Right lobe of liver (tissue), 6 donors: ENCODE results near the gene MTHFD1L. TPM values are rescaled to one million over a fixed set of nuclear protein-coding genes. Genes with fewer than 3 reads are reported as not detected.

Source experiments
- ATAC-seq, 4 donors: fragments of 200-7000 bp; cut with Tn5 transposase; one replicate each; pipeline ENCODE4 v1.9.1; 2020; ENCODE audit warnings: mild to moderate bottlenecking in 4 of 4, moderate library complexity in 4 of 4
- DNase-seq, 3 donors: peaks; one replicate each; pipeline ENCODE4 v3.0.0-alpha.2; 2020
- H3K27ac ChIP-seq, 3 donors: fragments of 200-600 bp; one replicate each; pipeline ENCODE4 v1.8.0; 2022
- H3K27me3 ChIP-seq, 2 donors: fragments of 200-600 bp; one replicate each; pipeline ENCODE4 v1.8.0; 2022
- H3K36me3 ChIP-seq, 4 donors: fragments of 200-600 bp; sonication (generic) in 1 of 4; one replicate each; pipeline versions ENCODE4 v1.5.1 to v1.8.0; 2017 to 2022; ENCODE audit warnings: control low read depth in 1 of 4
- H3K4me1 ChIP-seq, 4 donors: fragments of 200-600 bp; sonication (generic) in 1 of 4; one replicate each; pipeline versions ENCODE4 v1.5.1 to v1.8.0; 2017 to 2022; ENCODE audit warnings: control low read depth in 1 of 4
- H3K4me3 ChIP-seq, 3 donors: fragments of 200-600 bp; one replicate each; pipeline ENCODE4 v1.8.0; 2022
- H3K9me3 ChIP-seq, 4 donors: fragments of 200-600 bp; sonication (generic) in 1 of 4; one replicate each; pipeline versions ENCODE4 v1.5.1 to v1.8.0; 2017 to 2022; ENCODE audit warnings: control low read depth in 1 of 4
- CTCF ChIP-seq, 4 donors: fragments of 200-600 bp in 3 of 4; fragments of 450-650 bp in 1 of 4; IDR thresholded peaks; one replicate each; pipeline versions ENCODE4 v1.5.1 to v1.8.0; 2016 to 2022; ENCODE audit warnings: antibody characterized with exemption in 4 of 4, mild to moderate bottlenecking in 2 of 4
- POLR2A ChIP-seq: fragments of 450-650 bp; IDR thresholded peaks from one replicate; pipeline ENCODE4 v1.6.1; 2017; ENCODE audit warnings: antibody characterized with exemption, mild to moderate bottlenecking
- whole genome bisulfite sequencing: methylation state at CpG from one replicate; pipeline ENCODE4 v1.1.6; 2018; ENCODE audit warnings: low coverage, low lambda C conversion rate; ENCODE audit not compliant: insufficient coverage; ENCODE audit errors: missing lambda C conversion rate; 5-methylcytosine and 5-hydroxymethylcytosine counted together
- intact Hi-C, 2 donors: fragments of 100-400 bp; cut with DNase I; formaldehyde crosslinking; loops; one replicate each; pipeline versions ENCODE4 v1.11.2 to v1.14.1; 2022
- small RNA-seq, 2 experiments: library from RNA; depleted of rRNA; stranded (forward); fragments of <200 nt; gene quantifications; one replicate each; pipeline ENCODE3, GENCODE V24; 2016
- total RNA-seq, 6 experiments: library from RNA; depleted of rRNA in 2 of 6; stranded (reverse); fragments of >200 nt in 2 of 6; fragmentation: NEBNext Ultra II Directional in 3 of 6; extraction: Animal tissue kit (Norgen Biotek cat#: 25700) in 3 of 6; gene quantifications; one replicate each; pipeline versions ENCODE4 v1.1.0 to v1.2.4, GENCODE V29; 2016 to 2023
- donor health status: DM: no; HTN: yes; CAD: no.
- donor health status: DM: no; HTN: no; CAD: no.
- donor health status: DM: no; HTN: no; CAD: no.
- donor health status: DM: no; HTN: yes; CAD: no.
- donor health status: DM: no; HTN: yes; CAD: no.

The MTHFD1L gene
- total RNA-seq, 6 experiments from 2014 or later = 1.7 to 11.5 (median 4.9) TPM

- no peaks in the 10 kb centered on the region for H3K4me1 ChIP-seq
- H3K36me3 ChIP-seq = no peaks in the 10 kb centered on the region
- TF ChIP-seq POLR2A (no peak), CTCF (IDR thresholded peaks at IDR 0.05) (no peak)
- no peak overlapping the region for H3K4me3 ChIP-seq
- no peaks in the 10 kb centered on the region for H3K9me3 ChIP-seq
- no peaks in the 10 kb centered on the region for H3K27me3 ChIP-seq
- intact Hi-C loops = no loop called here
- no peak for DNase-seq
- H3K27ac ChIP-seq = no peak overlapping the region
- ATAC-seq = no peak
- 76% methylated on average over 9 of the region's 14 CpGs for WGBS
These were observed 281.8 kb downstream of the MTHFD1L start for GRCh38 chr6:151147118-151147832.

GRCh38 chr6:151148111-151148510, 282.6 kb downstream of the MTHFD1L start:
- no peak for ATAC-seq

GRCh38 chr6:151149793-151150192, 284.3 kb downstream of the MTHFD1L start:
- no peak overlapping the region for H3K27ac ChIP-seq
- no peak for TF ChIP-seq CTCF (IDR thresholded peaks at IDR 0.05)
- no peak for TF ChIP-seq POLR2A
- no peak for DNase-seq
- H3K4me1 ChIP-seq = no peaks in the 10 kb centered on the region
- H3K4me3 ChIP-seq = no peak overlapping the region
- no peaks in the 10 kb centered on the region for H3K9me3 ChIP-seq
- no peaks in the 10 kb centered on the region for H3K27me3 ChIP-seq
- no peaks in the 10 kb centered on the region for H3K36me3 ChIP-seq
- intact Hi-C loops = no loop called here
- 88% methylated on average over 3 of the region's 3 CpGs for WGBS
- no peak for ATAC-seq

More at GRCh38 chr6:151148111-151148510, 282.6 kb downstream of the MTHFD1L start:
- Histone ChIP-seq H3K9me3 (no peaks in the 10 kb centered on the region), H3K4me1 (no peaks in the 10 kb centered on the region), H3K27ac (no peak overlapping the region), H3K36me3 (no peaks in the 10 kb centered on the region), H3K27me3 (no peaks in the 10 kb centered on the region), H3K4me3 (no peak overlapping the region)
- 100% methylated on average over 1 of the region's 8 CpGs for WGBS
- DNase-seq = no peak
- intact Hi-C loops = no loop called here
- TF ChIP-seq POLR2A (no peak), CTCF (IDR thresholded peaks at IDR 0.05) (no peak)

Small RNA genes lying within 50 kb of the gene (small RNA-seq; reads per million reads assigned to genes)
- gene RNU6-302P = 0 reads per million in 2 experiments
